ENCODE data around the gene CTNNA3. TPM values are rescaled to one million over a fixed set of nuclear protein-coding genes. Genes with fewer than 3 reads are reported as not detected.

Gene CTNNA3
- total and polyA plus RNA-seq, 2 of the 4 experiments (the other 2 are of a cell fraction) = 0.19 to 0.90 TPM

- Histone ChIP-seq H3K4me1 (ENCODE audit: control insufficient read depth, insufficient read depth, low read length) (no peaks in the 10 kb centered on the region), H3K4me3 (ENCODE audit: insufficient read depth, low read depth, low read length) (no peak overlapping the region), H3K56ac (ENCODE audit: extremely low read depth, insufficient read depth, low read length) (no peak overlapping the region), H3K79me1 (ENCODE audit: low read depth in 1 of 2, low read length in 2 of 2) (no peaks in the 10 kb centered on the region), H4K8ac (ENCODE audit: low read depth in 2 of 2, low read length in 2 of 2) (no peak overlapping the region), H4K91ac (ENCODE audit: insufficient read depth, low read depth, low read length) (no peak overlapping the region), H3K9me1 (ENCODE audit: insufficient read depth, low read length) (no peaks in the 10 kb centered on the region), H3K9ac (ENCODE audit: low read depth, low read length) (no peak overlapping the region), H3K18ac (ENCODE audit: low read depth, low read length) (no peak overlapping the region), H3K4me2 (ENCODE audit: low read depth, low read length) (no peak overlapping the region), H2BK5ac (ENCODE audit: low read depth, low read length, poor library complexity, severe bottlenecking) (no peak overlapping the region), H4K5ac (ENCODE audit: low read depth, low read length) (no peak overlapping the region), H2AK9ac (replicated peaks; ENCODE audit: low read depth, low read length, poor library complexity) (no peak overlapping the region), H2AK5ac (ENCODE audit: low read depth, low read length) (no peak overlapping the region), H3K4ac (ENCODE audit: low read depth, low read length) (no peak overlapping the region), H2BK120ac (ENCODE audit: low read depth, low read length) (no peak overlapping the region), H3K27ac (ENCODE audit: insufficient read depth, low read length) (no peak overlapping the region), H4K20me1 (ENCODE audit: insufficient read depth, low read length) (no peaks in the 10 kb centered on the region), H3K36me3 (ENCODE audit: control insufficient read depth, insufficient read depth, low read length) (no peaks in the 10 kb centered on the region), H3K9me3 (ENCODE audit: control insufficient read depth, insufficient read depth, low read length) (no peaks in the 10 kb centered on the region), H3K27me3 (ENCODE audit: control insufficient read depth, insufficient read depth, low read length) (no peaks in the 10 kb centered on the region), H3K14ac (replicated peaks; ENCODE audit: low read depth, low read length) (no peak overlapping the region), H2AFZ (replicated peaks; ENCODE audit: low read length, poor library complexity) (no peak overlapping the region), H2BK20ac (ENCODE audit: low read depth, low read length) (no peak overlapping the region), H3K23ac (ENCODE audit: low read depth, low read length) (no peak overlapping the region), H2BK15ac (ENCODE audit: low read depth, low read length) (no peak overlapping the region)
- intact Hi-C loops (cut with micrococcal nuclease) (no loop called here), dilution Hi-C loops (cut with HindIII; ENCODE audit: low sequenced_read_pairs, unreplicated experiment) (no loop called here), in situ Hi-C loops (cut with MboI; ENCODE audit: low sequenced_read_pairs) (no loop called here)
- TF ChIP-seq SMC3 (IDR thresholded peaks at IDR 0.05; ENCODE audit: low read depth, low read length) = no peak
- no peak for TF ChIP-seq MXI1 (IDR thresholded peaks at IDR 0.05; ENCODE audit: borderline replicate concordance, low read depth, low read length)
- no peak for TF ChIP-seq CEBPB (IDR thresholded peaks at IDR 0.05; ENCODE audit: low read depth, low read length)
- no peak for TF ChIP-seq USF2 (IDR thresholded peaks at IDR 0.05; ENCODE audit: low read depth, low read length)
- no peak for TF ChIP-seq CTCF (conservative IDR thresholded peaks at IDR 0.05; ENCODE audit: low read depth, low read length)
- TF ChIP-seq FOS (IDR thresholded peaks at IDR 0.05; ENCODE audit: low read depth, low read length) = no peak
- TF ChIP-seq NFE2L2 (IDR thresholded peaks at IDR 0.05; ENCODE audit: low read depth, low read length) = no peak
- TF ChIP-seq MAFK (IDR thresholded peaks at IDR 0.05; ENCODE audit: low read depth, low read length) = no peak
- no peak for TF ChIP-seq CHD1 (IDR thresholded peaks at IDR 0.05; ENCODE audit: low read depth, low read length)
- TF ChIP-seq MAZ (IDR thresholded peaks at IDR 0.05; ENCODE audit: borderline replicate concordance, low read depth, low read length) = no peak
- TF ChIP-seq POLR2A (IDR thresholded peaks at IDR 0.05; ENCODE audit: low read depth, low read length) = no peak
- TF ChIP-seq RCOR1 (IDR thresholded peaks at IDR 0.05; ENCODE audit: insufficient replicate concordance, low read length) = no peak
- TF ChIP-seq BHLHE40 (IDR thresholded peaks at IDR 0.05; ENCODE audit: low read depth, low read length) = no peak
- no peak for TF ChIP-seq RFX5 (IDR thresholded peaks at IDR 0.05; ENCODE audit: low read depth, low read length)
- no peak for TF ChIP-seq RAD21 (IDR thresholded peaks at IDR 0.05; ENCODE audit: low read length)
- TF ChIP-seq ELK1 (IDR thresholded peaks at IDR 0.05; ENCODE audit: borderline replicate concordance, low read depth, low read length) = no peak
- no TSS peak for BruUV-seq (replicated peaks)
- ChIA-PET POLR2A (ENCODE audit: unreplicated experiment) (no interaction called here), CTCF (no interaction called here)
- ATAC-seq (ENCODE audit: low read depth) (no peak), DNase-seq (no peak)
- no CpG with 5 or more reads among the region's 1 CpG for WGBS, 2 experiments (ENCODE audit: extremely low coverage in 2 of 2, insufficient read length in 1 of 2)
Observed at GRCh38 chr10:66698069-66698468, 997.9 kb downstream of the CTNNA3 start.
